Hematopoietic multipotent progenitor cell treated with erythropoietin and hydrocortisone succinate and interleukin-3 and kit ligand, for 8 days (in vitro differentiated cells): ENCODE results near the gene MAEA.

ENCODE experiments used
- DNase-seq: peaks from one replicate; pipeline ENCODE4 v3.0.0-alpha.2; 2015

MAEA gene

GRCh38 chr4:1305781-1306455, 16.2 kb downstream of the MAEA start:
- no peak for DNase-seq

- DNase-seq = no peak
Measured at GRCh38 chr4:1307951-1308735, 18.5 kb downstream of the MAEA start.

- DNase-seq = peak; percentile 86
Measured at GRCh38 chr4:1309261-1310010, 19.7 kb downstream of the MAEA start.

GRCh38 chr4:1310031-1310795, 20.5 kb downstream of the MAEA start:
- no peak for DNase-seq

GRCh38 chr4:1310796-1311631, 21.3 kb downstream of the MAEA start:
- DNase-seq = no peak

- DNase-seq = no peak
Measured at GRCh38 chr4:1312821-1313640, 23.3 kb downstream of the MAEA start.

- no peak for DNase-seq
Measured at GRCh38 chr4:1315306-1315705, 25.6 kb downstream of the MAEA start.

- DNase-seq = no peak
Measured at GRCh38 chr4:1315836-1316536, 26.3 kb downstream of the MAEA start.

- no peak for DNase-seq
Measured at GRCh38 chr4:1316537-1317168, 27.0 kb downstream of the MAEA start.

GRCh38 chr4:1317177-1318045, 27.7 kb downstream of the MAEA start:
- no peak for DNase-seq

GRCh38 chr4:1318046-1318375, 28.3 kb downstream of the MAEA start:
- no peak for DNase-seq

- DNase-seq = no peak
Measured at GRCh38 chr4:1318488-1319213, 29.0 kb downstream of the MAEA start.

GRCh38 chr4:1321486-1321885, 31.8 kb downstream of the MAEA start:
- no peak for DNase-seq

GRCh38 chr4:1321946-1322650, 32.4 kb downstream of the MAEA start:
- no peak for DNase-seq

GRCh38 chr4:1323280-1323634, 33.6 kb downstream of the MAEA start:
- DNase-seq = no peak

- no peak for DNase-seq
Measured at GRCh38 chr4:1323635-1324442, 34.1 kb downstream of the MAEA start.
